Measurements from ENCODE around the gene AP1B1. TPM values are rescaled to one million over a fixed set of nuclear protein-coding genes. Genes with fewer than 3 reads are reported as not detected.

The AP1B1 gene
- total and polyA plus RNA-seq, 2 experiments from 2014 or later: 46.6 to 50.1 TPM

DNA sequence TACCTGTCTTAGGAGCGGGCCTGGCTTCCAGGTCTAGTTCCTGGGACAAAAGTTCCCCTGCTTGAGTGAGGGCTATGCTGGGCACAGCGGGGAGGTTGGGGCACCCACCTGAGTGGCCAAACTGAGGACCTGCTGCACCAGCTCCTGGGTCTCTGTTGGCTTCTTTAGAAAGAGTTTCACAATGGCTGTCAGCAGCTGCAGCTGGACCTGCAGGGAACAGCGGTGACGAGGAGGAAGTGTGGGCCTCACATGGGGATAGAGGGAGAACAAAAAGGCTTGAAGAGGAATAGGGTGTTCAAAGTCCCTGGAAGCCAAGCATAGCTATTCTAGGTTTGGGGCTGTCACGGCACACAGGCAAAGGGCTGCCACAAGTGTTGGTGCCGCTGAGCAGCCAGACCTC, 46.2 kb downstream of the AP1B1 start:
- Histone ChIP-seq H3K4me2 (no peak overlapping the region), H3K4me3 (no peak overlapping the region), H3K9me3 (ENCODE audit: low read depth) (no peaks in the 10 kb centered on the region), H3K27me3 (no peaks in the 10 kb centered on the region), H3K36me3 (replicated peaks; ENCODE audit: insufficient read depth, low read depth) (no peaks in the 10 kb centered on the region), H3K79me2 (no peaks in the 10 kb centered on the region), H4K20me1 (ENCODE audit: insufficient read depth, poor library complexity, severe bottlenecking) (no peaks in the 10 kb centered on the region), H2AFZ (no peak overlapping the region), H3K27ac (no peak overlapping the region), H3K9me2 (replicated peaks; ENCODE audit: insufficient read depth) (no peaks in the 10 kb centered on the region), H3K4me1 (ENCODE audit: insufficient read depth) (no peaks in the 10 kb centered on the region)
- TF ChIP-seq EZH2 (IDR thresholded peaks at IDR 0.05; ENCODE audit: borderline replicate concordance): no peak
- TF ChIP-seq EZH2phosphoT487 (IDR thresholded peaks at IDR 0.05; ENCODE audit: low read depth, severe bottlenecking, unreplicated experiment): no peak
- TF ChIP-seq, protein P1, sequence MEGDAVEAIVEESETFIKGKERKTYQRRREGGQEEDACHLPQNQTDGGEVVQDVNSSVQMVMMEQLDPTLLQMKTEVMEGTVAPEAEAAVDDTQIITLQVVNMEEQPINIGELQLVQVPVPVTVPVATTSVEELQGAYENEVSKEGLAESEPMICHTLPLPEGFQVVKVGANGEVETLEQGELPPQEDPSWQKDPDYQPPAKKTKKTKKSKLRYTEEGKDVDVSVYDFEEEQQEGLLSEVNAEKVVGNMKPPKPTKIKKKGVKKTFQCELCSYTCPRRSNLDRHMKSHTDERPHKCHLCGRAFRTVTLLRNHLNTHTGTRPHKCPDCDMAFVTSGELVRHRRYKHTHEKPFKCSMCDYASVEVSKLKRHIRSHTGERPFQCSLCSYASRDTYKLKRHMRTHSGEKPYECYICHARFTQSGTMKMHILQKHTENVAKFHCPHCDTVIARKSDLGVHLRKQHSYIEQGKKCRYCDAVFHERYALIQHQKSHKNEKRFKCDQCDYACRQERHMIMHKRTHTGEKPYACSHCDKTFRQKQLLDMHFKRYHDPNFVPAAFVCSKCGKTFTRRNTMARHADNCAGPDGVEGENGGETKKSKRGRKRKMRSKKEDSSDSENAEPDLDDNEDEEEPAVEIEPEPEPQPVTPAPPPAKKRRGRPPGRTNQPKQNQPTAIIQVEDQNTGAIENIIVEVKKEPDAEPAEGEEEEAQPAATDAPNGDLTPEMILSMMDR (IDR thresholded peaks at IDR 0.05; ENCODE audit: poor library complexity): no peak
- DNase-seq (ENCODE audit: low spot score): no peak
- WGBS (ENCODE audit: low lambda C conversion rate, missing lambda C conversion rate): 94% methylated on average over 6 of the region's 6 CpGs

DNA sequence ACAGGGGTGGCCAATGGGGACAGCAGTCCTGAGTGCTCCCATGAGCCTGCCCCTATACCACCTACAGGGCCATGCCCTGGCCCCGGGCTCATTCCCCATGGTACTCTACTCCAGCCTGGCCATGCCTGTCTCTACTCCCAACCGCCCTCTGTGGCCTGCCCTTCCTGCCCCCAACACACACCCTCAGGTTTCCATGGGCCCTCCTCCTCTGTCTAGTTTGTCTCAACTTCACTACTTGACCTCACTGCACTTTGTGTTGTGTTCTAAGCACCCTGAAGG, 46.6 kb downstream of the AP1B1 start:
- H3K27me3 ChIP-seq: no peaks in the 10 kb centered on the region
- WGBS (ENCODE audit: low lambda C conversion rate, missing lambda C conversion rate): 89% methylated on average over 2 of the region's 2 CpGs
- no peak overlapping the region for H3K27ac ChIP-seq
- no peaks in the 10 kb centered on the region for H3K9me3 ChIP-seq (ENCODE audit: low read depth)
- no peaks in the 10 kb centered on the region for H3K4me1 ChIP-seq (ENCODE audit: insufficient read depth)
- H3K9me2 ChIP-seq (replicated peaks; ENCODE audit: insufficient read depth): no peaks in the 10 kb centered on the region
- no peaks in the 10 kb centered on the region for H3K79me2 ChIP-seq
- H3K4me2 ChIP-seq: no peak overlapping the region
- no peak for DNase-seq (ENCODE audit: low spot score)
- no peak overlapping the region for H3K4me3 ChIP-seq
- no peaks in the 10 kb centered on the region for H3K36me3 ChIP-seq (replicated peaks; ENCODE audit: insufficient read depth, low read depth)
- TF ChIP-seq, protein P1 (IDR thresholded peaks at IDR 0.05; ENCODE audit: poor library complexity): no peak
- TF ChIP-seq EZH2 (IDR thresholded peaks at IDR 0.05; ENCODE audit: borderline replicate concordance) (no peak), EZH2phosphoT487 (IDR thresholded peaks at IDR 0.05; ENCODE audit: low read depth, severe bottlenecking, unreplicated experiment) (no peak)
- no peaks in the 10 kb centered on the region for H4K20me1 ChIP-seq (ENCODE audit: insufficient read depth, poor library complexity, severe bottlenecking)
- H2AFZ ChIP-seq: no peak overlapping the region

DNA sequence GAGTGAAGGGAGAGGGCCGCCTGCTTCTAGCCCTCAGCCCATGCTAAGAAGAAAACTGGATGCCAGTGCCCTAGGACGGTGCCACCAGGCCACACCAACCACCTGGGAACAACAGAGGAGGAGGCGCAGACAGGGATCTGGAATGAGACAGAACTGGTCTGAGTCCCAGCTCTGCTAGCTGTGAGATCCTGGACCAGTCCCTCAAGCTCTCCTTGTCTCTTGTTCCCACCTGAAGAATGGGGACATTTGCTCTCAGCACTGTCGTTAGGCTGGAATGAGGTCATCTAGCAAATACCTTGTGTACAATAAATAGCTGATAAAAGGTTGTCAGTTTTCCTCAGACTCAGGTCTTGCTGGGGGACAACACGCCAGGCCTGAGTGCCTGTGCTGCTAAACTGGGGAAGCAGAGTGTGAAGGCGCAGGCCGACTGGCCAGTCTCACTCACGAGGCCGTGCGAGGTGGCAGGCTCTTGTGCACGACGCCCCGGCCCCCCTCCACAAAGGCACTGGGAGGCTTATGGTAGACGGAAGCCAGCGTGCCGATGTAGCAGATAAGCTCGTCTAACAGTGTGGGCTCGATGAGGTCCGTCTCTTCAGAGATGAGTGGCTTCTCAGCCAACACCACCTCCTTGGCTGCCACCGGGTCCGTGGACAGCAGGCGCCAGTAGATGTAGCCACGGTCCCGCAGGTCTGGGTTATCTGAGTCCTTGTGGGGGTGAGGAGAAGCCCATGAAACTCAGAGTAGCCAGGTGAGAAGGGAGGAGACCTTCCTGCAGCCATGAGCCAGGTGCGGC, 47.1 kb downstream of the AP1B1 start:
- 94% methylated on average over 25 of the region's 25 CpGs for WGBS (ENCODE audit: low lambda C conversion rate, missing lambda C conversion rate)
- Histone ChIP-seq H4K20me1 (ENCODE audit: insufficient read depth, poor library complexity, severe bottlenecking) (no peaks in the 10 kb centered on the region), H3K36me3 (replicated peaks; ENCODE audit: insufficient read depth, low read depth) (no peaks in the 10 kb centered on the region), H3K4me1 (ENCODE audit: insufficient read depth) (no peaks in the 10 kb centered on the region), H3K79me2 (no peaks in the 10 kb centered on the region), H2AFZ (no peak overlapping the region), H3K9me3 (ENCODE audit: low read depth) (no peaks in the 10 kb centered on the region), H3K27ac (no peak overlapping the region), H3K4me2 (no peak overlapping the region), H3K4me3 (no peak overlapping the region), H3K27me3 (no peaks in the 10 kb centered on the region), H3K9me2 (replicated peaks; ENCODE audit: insufficient read depth) (no peaks in the 10 kb centered on the region)
- TF ChIP-seq EZH2 (IDR thresholded peaks at IDR 0.05; ENCODE audit: borderline replicate concordance): no peak
- no peak for TF ChIP-seq EZH2phosphoT487 (IDR thresholded peaks at IDR 0.05; ENCODE audit: low read depth, severe bottlenecking, unreplicated experiment)
- TF ChIP-seq, protein P1 (IDR thresholded peaks at IDR 0.05; ENCODE audit: poor library complexity): no peak
- DNase-seq (ENCODE audit: low spot score): no peak
